Activated CD8-positive, alpha-beta T cell treated with anti-CD3 and anti-CD28 coated beads, Interleukin-2, amount 10 ng/mL, durations not matched to agents 7 days and 5 days (primary cell): Measurements from ENCODE around the gene AKAP13. TPM values are rescaled to one million over a fixed set of nuclear protein-coding genes. Genes with fewer than 3 reads are reported as not detected.
A peak's percentile ranks its signal among the peaks of the same experiment; 100 is the strongest.

Source experiments
- ATAC-seq: fragments of 150-1000 bp; cut with Tn5 transposase; one replicate; pipeline ENCODE4 v1.10.0; 2021; ENCODE audit warnings: moderate library complexity
- CTCF ChIA-PET: fragments of 350-600 bp; sonication (Branson Sonifier 250); formaldehyde crosslinking; loops from one replicate; lab custom pipeline; 2021; ENCODE audit warnings: antibody characterized with exemption; lab: Charles Lee
- POLR2A ChIA-PET: fragments of 350-600 bp; sonication (Branson Sonifier 250); formaldehyde crosslinking; loops from one replicate; lab custom pipeline; 2021; ENCODE audit warnings: antibody characterized with exemption; lab: Charles Lee
- DNase-seq: peaks from one replicate; pipeline ENCODE4 v3.0.0-alpha.2; 2020
- H3K27ac Mint-ChIP-seq: one replicate; pipeline ENCODE4 v1.8.0; 2021; ENCODE audit warnings: mild to moderate bottlenecking, mixed read lengths
- H3K27me3 Mint-ChIP-seq: one replicate; pipeline ENCODE4 v1.8.0; 2021; ENCODE audit warnings: low read depth, mixed read lengths
- H3K36me3 Mint-ChIP-seq: one replicate; pipeline ENCODE4 v1.8.0; 2021; ENCODE audit warnings: low read depth, mixed read lengths
- H3K4me1 Mint-ChIP-seq: one replicate; pipeline ENCODE4 v1.8.0; 2021; ENCODE audit warnings: low read depth, mixed read lengths
- H3K4me3 Mint-ChIP-seq: one replicate; pipeline ENCODE4 v1.8.0; 2021; ENCODE audit warnings: mild to moderate bottlenecking, mixed read lengths
- H3K9me3 Mint-ChIP-seq: one replicate; pipeline ENCODE4 v1.8.0; 2022; ENCODE audit warnings: mixed read lengths; ENCODE audit not compliant: insufficient read depth
- total RNA-seq, 2 experiments: library from RNA; stranded (reverse); gene quantifications; one replicate each; pipeline ENCODE4 v1.2.3, GENCODE V29; 2021

Gene AKAP13
- total RNA-seq, 2 experiments from 2014 or later = 112 to 117 TPM

DNA sequence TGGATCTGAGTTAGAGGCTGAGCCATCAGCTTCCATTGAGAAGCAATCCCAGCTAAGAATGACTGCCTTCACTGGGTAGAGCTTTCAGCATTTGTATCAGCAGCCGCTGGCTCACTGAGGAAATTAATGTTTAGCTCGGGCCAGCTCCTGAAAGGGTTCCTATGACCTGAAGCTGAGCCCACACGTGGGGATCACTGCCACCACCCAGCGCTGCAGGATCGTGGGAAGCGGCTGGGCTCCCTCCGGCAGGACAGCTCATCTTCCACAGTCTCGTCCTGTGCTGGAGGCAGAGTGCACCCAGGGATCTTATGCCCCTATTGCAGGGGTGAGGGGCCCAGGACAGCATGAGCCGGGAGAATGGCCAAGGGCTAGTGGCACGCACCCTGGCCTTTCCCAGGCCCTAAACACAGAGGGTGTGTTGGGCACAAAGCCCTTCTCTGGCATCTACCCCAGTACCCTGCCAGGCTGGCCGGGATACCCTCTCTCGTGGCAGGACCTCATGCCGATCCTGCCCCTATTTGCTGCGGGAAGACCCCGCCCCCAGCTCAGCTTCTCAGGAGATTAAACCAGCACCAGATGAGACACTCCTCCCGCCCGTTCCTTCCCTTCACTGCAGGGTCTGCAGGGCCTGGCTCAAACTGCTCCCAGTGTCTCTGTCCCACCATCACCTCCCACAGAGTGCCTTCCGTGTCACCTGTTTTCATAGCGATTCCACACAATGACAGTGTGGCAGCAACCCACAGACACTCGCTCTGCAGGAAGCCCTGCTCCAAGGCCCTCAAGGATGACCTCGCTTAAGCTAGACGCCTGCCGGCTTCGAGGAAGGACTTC, 385.8 kb downstream of the AKAP13 start:
- Mint-ChIP-seq H3K9me3 (no peaks in the 10 kb centered on the region), H3K27me3 (no peaks in the 10 kb centered on the region), H3K27ac (no peak overlapping the region), H3K36me3 (no peaks in the 10 kb centered on the region), H3K4me3 (no peak overlapping the region), H3K4me1 (no peaks in the 10 kb centered on the region)
- no peak for ATAC-seq
- ChIA-PET CTCF (no interaction called here), POLR2A (no interaction called here)
- no peak for DNase-seq

DNA sequence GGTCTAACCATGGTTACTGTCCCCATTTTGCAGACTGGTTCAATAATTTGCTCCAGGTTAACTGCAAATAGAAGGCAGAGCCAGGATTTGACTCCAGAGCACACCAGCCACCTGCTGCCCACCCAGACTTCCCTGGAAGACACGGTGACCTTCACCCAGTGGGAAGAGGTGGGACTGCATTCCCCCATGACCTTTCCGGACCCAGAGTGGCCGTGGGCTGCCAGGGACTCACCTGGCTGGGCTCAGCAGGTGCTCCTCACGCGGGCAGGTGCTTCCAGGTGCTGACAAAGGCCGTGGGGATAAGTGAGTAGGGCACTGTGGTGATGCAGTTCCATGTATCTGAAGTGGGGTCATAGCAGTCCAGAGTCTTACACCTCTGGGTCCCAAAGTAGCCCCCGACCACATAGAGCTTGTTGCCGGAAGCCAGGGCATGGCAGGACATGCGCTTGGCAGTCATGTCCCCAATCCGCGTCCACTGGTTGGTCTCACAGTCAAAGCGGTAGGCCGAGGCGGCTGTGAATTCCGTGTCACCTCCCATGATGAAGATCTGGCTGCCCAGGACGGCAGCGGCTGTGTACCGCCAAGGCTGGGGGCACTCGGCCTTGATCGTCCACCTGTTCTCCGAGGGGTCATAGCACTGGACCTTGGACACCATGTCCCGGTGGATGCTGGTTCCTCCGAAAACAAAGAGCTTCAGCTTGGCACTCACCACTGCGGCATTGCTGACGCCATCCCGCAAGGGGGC, 387.6 kb downstream of the AKAP13 start:
- Mint-ChIP-seq H3K27me3 (no peaks in the 10 kb centered on the region), H3K9me3 (no peaks in the 10 kb centered on the region), H3K27ac (no peak overlapping the region), H3K4me3 (no peak overlapping the region), H3K4me1 (no peaks in the 10 kb centered on the region), H3K36me3 (no peaks in the 10 kb centered on the region)
- CTCF ChIA-PET = no interaction called here
- DNase-seq (no peak), ATAC-seq (no peak)
- POLR2A ChIA-PET = no interaction called here

DNA sequence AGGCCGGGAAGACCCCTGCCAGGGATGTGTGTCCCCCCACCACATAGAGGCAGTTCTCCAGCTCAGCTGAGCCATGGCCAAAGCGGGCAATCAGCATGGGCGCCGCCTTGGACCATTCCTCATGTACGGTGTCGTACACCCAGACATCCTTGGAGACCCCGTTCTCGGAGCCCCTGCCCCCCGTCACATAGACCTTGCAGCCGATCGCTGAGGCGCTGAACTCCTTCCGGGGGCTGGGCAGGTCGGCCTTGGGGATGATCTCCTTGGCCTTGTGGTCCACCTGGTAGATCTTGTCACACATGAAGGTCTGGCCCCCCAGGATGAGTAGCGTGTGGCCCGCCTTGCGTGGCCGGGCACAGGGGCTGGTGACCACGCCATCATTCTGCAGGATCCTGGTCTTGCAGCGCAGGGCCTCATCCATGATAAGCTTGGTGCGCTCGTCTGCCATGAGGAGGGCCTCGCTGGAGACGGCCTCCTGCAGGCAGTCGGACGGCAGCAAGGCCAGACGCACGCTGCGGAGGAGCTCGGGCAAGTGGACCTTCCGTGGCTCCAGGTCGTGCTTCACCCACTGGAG, 388.3 kb downstream of the AKAP13 start:
- H3K36me3 Mint-ChIP-seq = no peaks in the 10 kb centered on the region
- ChIA-PET POLR2A (no interaction called here), CTCF (no interaction called here)
- H3K4me3 Mint-ChIP-seq = no peak overlapping the region
- ATAC-seq = no peak
- H3K4me1 Mint-ChIP-seq = no peaks in the 10 kb centered on the region
- DNase-seq = no peak
- H3K27me3 Mint-ChIP-seq = no peaks in the 10 kb centered on the region
- no peak overlapping the region for H3K27ac Mint-ChIP-seq
- no peaks in the 10 kb centered on the region for H3K9me3 Mint-ChIP-seq

DNA sequence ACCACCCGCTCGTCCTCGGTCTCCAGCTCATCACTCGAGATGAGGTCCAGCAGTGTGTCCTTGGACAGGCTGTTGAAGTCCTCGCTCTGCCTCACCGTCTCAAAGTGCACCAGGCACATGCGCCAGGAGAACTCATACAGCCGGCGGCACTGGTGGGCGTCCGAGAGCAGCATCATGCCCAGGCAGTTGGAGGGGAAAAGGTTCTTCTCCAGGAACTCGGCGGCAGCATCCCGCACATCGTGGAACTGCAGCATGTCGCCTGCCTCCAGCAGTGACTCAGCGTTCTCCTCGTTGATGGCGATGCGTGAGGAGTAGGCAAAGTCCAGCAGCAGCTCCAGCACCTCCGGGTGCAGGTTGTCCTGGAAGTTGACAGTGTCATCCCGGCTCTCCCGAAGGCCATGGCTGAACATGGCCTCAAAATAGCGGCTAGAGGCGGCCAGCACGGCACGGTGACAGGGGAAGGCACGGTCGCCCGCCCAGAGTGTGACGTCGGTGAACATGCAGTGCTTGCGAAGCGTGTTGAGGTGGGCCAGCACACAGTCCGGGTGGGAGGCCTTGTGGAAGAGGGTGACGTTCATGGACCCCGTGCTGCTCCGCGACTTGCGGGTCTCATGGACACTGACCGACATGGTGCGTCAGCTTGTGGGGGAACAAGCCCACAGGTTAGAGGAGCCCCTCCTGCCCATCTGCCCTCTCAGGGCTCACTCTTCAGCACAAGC, 388.9 kb downstream of the AKAP13 start:
- Mint-ChIP-seq H3K27ac (no peak overlapping the region), H3K36me3 (no peaks in the 10 kb centered on the region), H3K4me1 (no peaks in the 10 kb centered on the region), H3K27me3 (no peaks in the 10 kb centered on the region), H3K4me3 (no peak overlapping the region), H3K9me3 (no peaks in the 10 kb centered on the region)
- ATAC-seq (no peak), DNase-seq (no peak)
- ChIA-PET POLR2A (no interaction called here), CTCF (no interaction called here)

DNA sequence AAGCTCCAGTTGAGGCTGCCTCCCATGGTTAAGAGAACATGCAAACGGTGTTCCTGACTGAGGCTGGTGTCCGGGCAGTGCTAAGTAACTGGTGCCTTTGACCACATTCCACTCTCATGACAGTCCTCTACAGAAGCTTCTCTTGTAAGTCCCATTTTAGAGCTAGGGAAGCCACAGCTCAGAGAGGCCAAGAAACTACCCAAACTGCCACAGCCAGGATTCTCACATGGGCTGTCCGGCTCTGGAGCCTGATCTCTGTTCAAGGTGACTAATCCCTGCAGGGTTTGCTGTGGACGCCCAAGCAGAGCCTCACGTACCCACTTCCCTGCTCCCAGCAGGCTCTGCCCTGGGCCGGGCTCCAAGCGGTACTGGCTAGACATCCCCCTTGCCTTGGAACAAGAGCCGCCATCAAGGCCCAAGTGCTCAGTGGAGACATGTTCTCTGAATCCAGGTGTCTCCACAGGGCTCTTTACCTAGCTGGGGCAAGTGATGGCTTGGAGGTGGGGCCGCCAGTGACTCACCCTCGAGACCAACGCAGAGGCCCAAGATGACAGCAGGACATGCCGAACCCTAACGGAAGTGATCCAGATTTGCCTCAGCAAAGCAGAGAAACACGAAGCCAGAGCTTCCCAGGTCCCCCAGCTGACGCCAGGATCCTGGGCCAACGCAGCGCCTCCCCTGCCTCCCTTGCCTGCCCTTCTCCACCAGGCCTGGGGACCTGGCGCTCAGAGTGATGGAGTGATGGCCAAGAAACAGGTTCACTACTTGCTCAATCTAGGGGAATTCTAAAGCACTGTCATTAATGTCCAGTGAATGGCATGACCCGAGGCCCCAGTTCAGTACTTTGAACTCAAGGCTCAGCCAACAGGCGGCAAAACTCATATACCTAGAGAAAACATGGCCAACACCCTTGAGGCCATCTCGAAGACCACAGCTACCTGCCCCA, 390.0 kb downstream of the AKAP13 start:
- no peak for ATAC-seq
- no peaks in the 10 kb centered on the region for H3K36me3 Mint-ChIP-seq
- H3K27ac Mint-ChIP-seq = no peak overlapping the region
- H3K4me1 Mint-ChIP-seq = no peaks in the 10 kb centered on the region
- no peaks in the 10 kb centered on the region for H3K9me3 Mint-ChIP-seq
- DNase-seq = no peak
- no peaks in the 10 kb centered on the region for H3K27me3 Mint-ChIP-seq
- H3K4me3 Mint-ChIP-seq = no peak overlapping the region
- ChIA-PET POLR2A (no interaction called here), CTCF (interaction anchor here (1.0 kb wide), 1 partner anchor 40 kb away, joined by 3 read pairs; no protein-coding TSS in a partner anchor)

DNA sequence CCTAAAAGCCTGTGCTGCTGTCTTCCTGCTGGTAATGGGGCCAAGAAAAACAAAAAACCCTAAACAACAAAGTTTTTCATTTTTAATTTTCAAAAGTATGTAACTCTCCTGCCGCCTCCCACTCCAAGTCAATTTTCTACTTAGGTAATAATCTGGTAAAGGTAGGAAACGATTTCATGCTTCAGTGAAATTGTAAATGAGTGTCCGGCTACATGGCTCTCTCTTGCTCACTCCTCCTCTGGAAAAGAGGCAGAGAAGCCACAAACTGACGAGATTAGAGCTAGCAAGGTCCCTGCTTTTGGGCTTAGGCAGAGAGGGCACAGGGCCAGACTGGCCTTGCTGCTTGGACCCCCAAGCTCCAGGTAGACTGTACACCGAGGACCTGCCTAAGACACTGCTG, 390.9 kb downstream of the AKAP13 start:
- Mint-ChIP-seq H3K9me3 (no peaks in the 10 kb centered on the region), H3K4me1 (no peaks in the 10 kb centered on the region), H3K36me3 (no peaks in the 10 kb centered on the region), H3K27ac (no peak overlapping the region), H3K27me3 (no peaks in the 10 kb centered on the region), H3K4me3 (no peak overlapping the region)
- ATAC-seq (no peak), DNase-seq (no peak)
- POLR2A ChIA-PET = no interaction called here
- CTCF ChIA-PET = no interaction called here

DNA sequence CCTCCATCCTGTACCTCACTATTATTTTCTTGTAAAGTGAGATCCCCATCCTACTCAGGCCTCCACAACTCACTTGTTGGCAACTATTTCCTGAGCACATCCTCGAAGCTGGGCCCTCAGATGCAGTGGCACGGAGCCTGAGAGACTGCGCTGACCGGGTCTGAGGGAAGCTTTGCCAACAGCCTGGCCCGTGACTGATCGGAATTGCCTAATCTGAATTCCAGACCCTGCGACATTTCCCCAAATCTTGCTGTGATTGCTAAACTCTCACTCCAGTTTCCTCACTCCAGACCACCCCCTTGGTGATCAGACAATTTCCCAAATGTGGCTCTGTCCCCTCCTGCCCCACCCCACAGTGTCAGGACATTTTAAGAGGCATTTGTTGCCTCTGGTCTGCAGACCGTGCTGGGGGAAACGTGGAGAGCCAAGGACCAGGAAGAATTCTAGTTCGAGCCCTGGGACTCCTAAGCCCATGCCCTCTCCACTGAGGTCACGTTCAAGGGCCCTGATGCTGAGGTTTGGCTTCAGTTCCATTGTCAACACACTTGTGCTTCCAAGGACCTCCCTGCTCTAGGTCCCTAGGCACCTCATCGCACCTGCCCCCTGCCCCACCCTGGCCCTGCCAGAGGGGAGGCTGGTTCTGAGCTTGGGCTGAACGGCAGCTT, 391.5 kb downstream of the AKAP13 start:
- H3K36me3 Mint-ChIP-seq = no peaks in the 10 kb centered on the region
- H3K4me3 Mint-ChIP-seq = no peak overlapping the region
- H3K27me3 Mint-ChIP-seq = no peaks in the 10 kb centered on the region
- H3K9me3 Mint-ChIP-seq = no peaks in the 10 kb centered on the region
- ChIA-PET POLR2A (no interaction called here), CTCF (no interaction called here)
- H3K27ac Mint-ChIP-seq = no peak overlapping the region
- DNase-seq = no peak
- H3K4me1 Mint-ChIP-seq = no peaks in the 10 kb centered on the region
- no peak for ATAC-seq

DNA sequence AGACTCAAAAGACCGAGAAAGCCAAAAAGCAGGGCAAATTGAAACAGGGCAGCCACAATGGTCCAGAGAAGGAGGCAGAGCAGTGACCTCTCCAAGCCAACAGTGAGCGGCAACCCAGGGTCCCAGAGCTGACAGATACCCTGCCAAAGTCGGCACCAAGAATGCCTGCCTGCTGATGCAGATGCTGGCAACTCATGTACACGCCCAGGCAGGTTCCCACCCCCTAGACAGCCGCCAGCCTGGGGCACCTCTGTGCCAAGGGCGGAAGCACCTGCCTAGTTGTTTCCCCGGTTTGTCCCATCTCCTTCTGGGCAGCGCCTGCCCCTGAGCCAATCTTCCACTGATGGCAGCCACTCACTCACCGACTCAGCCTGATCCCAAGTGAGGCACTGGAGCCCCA, 392.3 kb downstream of the AKAP13 start:
- no peak for ATAC-seq
- no peak for DNase-seq
- no peak overlapping the region for H3K4me3 Mint-ChIP-seq
- H3K27ac Mint-ChIP-seq = no peak overlapping the region
- H3K9me3 Mint-ChIP-seq = no peaks in the 10 kb centered on the region
- no peaks in the 10 kb centered on the region for H3K27me3 Mint-ChIP-seq
- no peaks in the 10 kb centered on the region for H3K4me1 Mint-ChIP-seq
- H3K36me3 Mint-ChIP-seq = no peaks in the 10 kb centered on the region
- ChIA-PET POLR2A (no interaction called here), CTCF (no interaction called here)

DNA sequence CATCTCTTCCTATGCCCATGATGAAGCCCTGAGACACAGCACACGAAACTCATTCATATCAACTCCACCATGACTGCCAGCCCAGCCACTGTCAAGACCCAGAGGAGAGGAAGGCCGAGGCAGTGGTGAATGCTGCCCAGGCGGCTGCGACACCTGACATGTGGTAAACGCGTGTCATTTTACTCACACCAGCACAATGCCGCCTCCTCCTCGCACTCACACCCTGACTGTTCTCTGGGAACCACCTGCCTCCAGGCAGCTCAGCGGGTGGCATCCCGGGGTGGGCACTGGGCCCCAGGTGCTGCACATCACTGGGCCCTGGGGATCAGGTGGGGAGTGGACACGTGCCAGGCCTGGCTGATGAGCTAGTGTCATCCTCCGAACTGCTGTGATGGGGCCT, 392.8 kb downstream of the AKAP13 start:
- no peaks in the 10 kb centered on the region for H3K9me3 Mint-ChIP-seq
- peak overlapping the region; percentile 16 for H3K27ac Mint-ChIP-seq
- DNase-seq (no peak), ATAC-seq (no peak)
- no peaks in the 10 kb centered on the region for H3K27me3 Mint-ChIP-seq
- CTCF ChIA-PET = no interaction called here
- H3K4me1 Mint-ChIP-seq = no peaks in the 10 kb centered on the region
- POLR2A ChIA-PET = no interaction called here
- H3K36me3 Mint-ChIP-seq = no peaks in the 10 kb centered on the region
- no peak overlapping the region for H3K4me3 Mint-ChIP-seq

DNA sequence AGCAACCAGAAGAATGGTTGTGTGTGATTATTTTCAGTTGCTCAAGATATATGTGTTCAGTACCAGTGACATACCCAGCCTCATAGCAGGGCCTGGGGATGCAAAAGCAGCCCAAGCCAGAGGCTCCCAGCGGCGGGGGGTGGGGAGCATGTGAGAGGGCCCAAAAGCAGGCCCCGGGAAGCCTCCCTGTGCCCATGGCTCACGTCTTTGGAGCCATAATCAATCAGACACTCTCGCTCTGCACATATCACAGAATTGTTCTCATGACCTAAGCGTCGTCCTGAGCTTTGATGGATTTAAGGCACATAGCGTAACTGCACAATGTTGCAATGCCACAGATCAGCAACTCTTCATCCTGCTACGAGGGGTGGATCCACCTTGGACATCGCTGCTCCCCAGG, 393.6 kb downstream of the AKAP13 start:
- POLR2A ChIA-PET = no interaction called here

More for the DNA sequence above, 393.6 kb downstream of the AKAP13 start:
- no peak overlapping the region for H3K4me3 Mint-ChIP-seq
- no peaks in the 10 kb centered on the region for H3K27me3 Mint-ChIP-seq
- DNase-seq (no peak), ATAC-seq (no peak)
- H3K9me3 Mint-ChIP-seq = no peaks in the 10 kb centered on the region
- H3K4me1 Mint-ChIP-seq = no peaks in the 10 kb centered on the region
- no peak overlapping the region for H3K27ac Mint-ChIP-seq
- H3K36me3 Mint-ChIP-seq = no peaks in the 10 kb centered on the region
- CTCF ChIA-PET = interaction anchor here (0.5 kb wide), 1 partner anchor 42 kb away, joined by 3 read pairs; no protein-coding TSS in a partner anchor
